GM12891 (cell line): ENCODE results near the gene ACAA2. TPM values are rescaled to one million over a fixed set of nuclear protein-coding genes. Genes with fewer than 3 reads are reported as not detected.

Source experiments
- DNase-seq: peaks from one replicate; pipeline ENCODE4 v3.0.0; 2011; ENCODE audit warnings: low spot score; ENCODE audit not compliant: insufficient read length
- FAIRE-seq: peaks from 2 replicates; lab custom pipeline; 2011; peaks lifted over from hg19 to GRCh38; lab: Jason Lieb, UNC
- PAX5 ChIP-seq: IDR thresholded peaks from 2 replicates; pipeline ENCODE4 v1.6.1; 2011; ENCODE audit warnings: low read length, moderate library complexity, mild to moderate bottlenecking; ENCODE audit not compliant: insufficient read depth, severe bottlenecking
- POLR2A ChIP-seq: IDR thresholded peaks from 2 replicates; pipeline ENCODE4 v1.6.1; 2011; ENCODE audit warnings: low read depth, low read length, control low read depth
- POLR2AphosphoS5 ChIP-seq: IDR thresholded peaks from 2 replicates; pipeline ENCODE4 v1.6.1; 2011; ENCODE audit warnings: low read depth, low read length, control low read depth
- POU2F2 ChIP-seq: IDR thresholded peaks from 2 replicates; pipeline ENCODE4 v1.6.1; 2011; ENCODE audit warnings: low read depth, mild to moderate bottlenecking, control low read depth, low read length, moderate library complexity
- SPI1 ChIP-seq: IDR thresholded peaks from 2 replicates; pipeline ENCODE4 v1.6.1; 2011; ENCODE audit warnings: low read depth, low read length, control low read depth
- TAF1 ChIP-seq: IDR thresholded peaks from 2 replicates; pipeline ENCODE4 v1.6.1; 2011; ENCODE audit warnings: low read depth, low read length, control low read depth
- polyA plus RNA-seq: library from polyadenylated mRNA; unstranded; fragments of >200 nt; gene quantifications from one replicate; pipeline ENCODE4 v1.2.1, GENCODE V29; 2012; ENCODE audit warnings: low read depth, missing spikeins, inconsistent platforms; ENCODE audit not compliant: missing spikeins

ACAA2 gene, protein sequence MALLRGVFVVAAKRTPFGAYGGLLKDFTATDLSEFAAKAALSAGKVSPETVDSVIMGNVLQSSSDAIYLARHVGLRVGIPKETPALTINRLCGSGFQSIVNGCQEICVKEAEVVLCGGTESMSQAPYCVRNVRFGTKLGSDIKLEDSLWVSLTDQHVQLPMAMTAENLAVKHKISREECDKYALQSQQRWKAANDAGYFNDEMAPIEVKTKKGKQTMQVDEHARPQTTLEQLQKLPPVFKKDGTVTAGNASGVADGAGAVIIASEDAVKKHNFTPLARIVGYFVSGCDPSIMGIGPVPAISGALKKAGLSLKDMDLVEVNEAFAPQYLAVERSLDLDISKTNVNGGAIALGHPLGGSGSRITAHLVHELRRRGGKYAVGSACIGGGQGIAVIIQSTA
- 44.3 TPM for polyA plus RNA-seq

DNA sequence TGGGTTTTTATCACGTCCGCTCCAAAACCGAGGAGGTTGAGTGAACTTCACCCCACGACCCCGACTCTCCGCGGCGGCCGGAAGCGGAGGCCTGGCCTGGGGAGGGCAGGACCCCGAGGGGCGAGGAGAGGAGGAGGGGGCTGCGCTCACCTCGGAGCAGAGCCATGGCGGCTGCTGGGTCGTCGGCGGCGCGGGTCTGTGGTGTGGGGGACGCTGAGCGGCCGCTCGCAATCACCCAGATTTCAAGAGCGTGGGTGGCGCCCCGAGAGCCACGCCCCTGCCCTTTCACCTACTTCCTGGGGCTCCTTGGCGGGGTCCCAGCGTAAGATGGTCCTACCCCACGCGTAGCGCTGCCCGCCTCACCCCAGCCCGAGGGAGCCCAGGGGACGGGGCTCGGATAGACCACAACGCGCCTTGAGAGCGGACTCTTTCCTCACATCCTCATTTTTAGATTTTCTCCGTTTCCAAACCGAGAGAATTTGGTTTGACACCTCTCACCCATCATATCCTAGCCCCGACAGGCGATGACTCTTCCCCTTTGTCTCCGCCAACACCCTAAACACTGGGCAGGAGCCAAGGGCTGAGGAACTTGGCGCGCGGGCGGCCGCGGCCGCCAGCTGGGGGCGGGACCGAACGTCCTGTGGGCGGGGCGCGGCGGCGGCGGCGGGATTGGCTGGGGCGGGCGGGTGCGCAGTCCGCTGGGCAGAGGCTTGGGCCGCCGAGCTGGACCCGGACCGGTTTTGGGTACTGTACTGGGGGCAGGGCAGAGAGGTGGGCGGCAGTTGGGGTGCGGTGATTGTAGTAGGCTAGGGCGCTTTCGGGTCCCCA lies at the start of gene ACAA2:
Gene ACAA2 (minus strand): TSS at position 215 of the 828 bp plus-strand sequence. CDS start 49 bp downstream, at position 166.
- peak; percentile 48 for TF ChIP-seq SPI1
- peak; percentile 44 for TF ChIP-seq POLR2A
- no peak for TF ChIP-seq POU2F2
- no peak for TF ChIP-seq TAF1
- TF ChIP-seq POLR2AphosphoS5, result peak; percentile 44; the same call in 1 of the 2 replicates
- no peak for TF ChIP-seq PAX5
- DNase-seq (peak; percentile 62), FAIRE-seq (peak; percentile 93)

DNA sequence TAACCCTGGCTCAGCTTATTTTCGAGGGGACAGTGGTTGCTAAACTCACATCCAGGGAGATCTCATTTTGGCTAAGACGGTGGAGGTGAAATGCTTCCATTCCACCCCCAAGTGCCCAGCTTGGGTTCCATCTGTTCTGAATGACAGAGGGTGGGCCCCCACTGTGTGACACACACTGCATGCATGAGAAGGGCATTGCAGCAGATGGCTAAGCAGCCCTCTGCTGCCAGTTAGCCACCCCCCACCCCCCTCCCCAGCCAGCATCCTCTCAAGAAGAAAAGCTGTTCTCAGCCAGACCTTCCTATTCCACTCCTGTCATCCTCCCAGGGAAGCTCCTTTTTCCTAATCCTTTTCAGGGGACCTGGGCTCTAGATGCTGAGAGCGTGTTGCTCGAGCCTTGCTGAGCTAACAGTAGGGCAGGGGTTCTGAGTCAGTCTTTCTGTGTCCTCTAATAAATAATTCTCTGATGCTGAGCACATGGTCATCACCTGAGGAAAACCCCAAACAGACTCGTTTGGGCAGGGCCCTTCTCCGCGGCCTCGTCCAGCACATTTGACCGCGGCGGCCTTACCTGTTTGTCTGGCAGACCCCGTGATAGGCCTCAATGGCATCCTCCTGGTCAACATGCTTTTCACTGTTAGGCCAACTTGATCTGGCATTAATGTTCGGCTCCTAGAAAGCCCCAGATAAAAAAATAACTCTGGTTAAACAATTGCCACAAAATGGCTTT lies 49.5 kb upstream of the ACAA2 start:
- DNase-seq (no peak), FAIRE-seq (no peak)
- TF ChIP-seq POLR2AphosphoS5, result no peak
- no peak for TF ChIP-seq SPI1
- TF ChIP-seq POLR2A, result no peak
- TF ChIP-seq TAF1, result no peak
- no peak for TF ChIP-seq POU2F2
- TF ChIP-seq PAX5, result no peak

DNA sequence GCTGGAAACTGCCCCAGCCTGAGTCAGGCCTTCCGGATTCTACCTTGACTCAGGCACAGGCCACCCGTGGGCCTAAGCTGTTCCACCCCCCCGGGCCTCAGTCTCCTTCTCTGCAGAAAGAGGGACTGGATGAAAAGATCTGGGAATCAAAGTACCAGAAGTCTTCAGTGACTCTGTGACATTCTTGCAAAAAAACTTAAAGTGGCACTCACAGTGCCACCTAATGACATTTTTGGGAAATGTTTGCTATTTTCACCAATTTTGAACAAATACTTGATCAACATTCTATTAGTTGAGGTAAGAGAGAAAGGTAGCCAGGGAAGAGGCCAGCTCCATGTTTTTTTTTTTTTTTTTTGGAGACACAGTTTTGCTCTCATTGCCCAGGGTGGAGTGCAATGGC lies 48.3 kb upstream of the ACAA2 start:
- FAIRE-seq (no peak), DNase-seq (no peak)
- TF ChIP-seq SPI1 (no peak), POLR2AphosphoS5 (no peak), POU2F2 (no peak), TAF1 (no peak), POLR2A (no peak), PAX5 (no peak)

DNA sequence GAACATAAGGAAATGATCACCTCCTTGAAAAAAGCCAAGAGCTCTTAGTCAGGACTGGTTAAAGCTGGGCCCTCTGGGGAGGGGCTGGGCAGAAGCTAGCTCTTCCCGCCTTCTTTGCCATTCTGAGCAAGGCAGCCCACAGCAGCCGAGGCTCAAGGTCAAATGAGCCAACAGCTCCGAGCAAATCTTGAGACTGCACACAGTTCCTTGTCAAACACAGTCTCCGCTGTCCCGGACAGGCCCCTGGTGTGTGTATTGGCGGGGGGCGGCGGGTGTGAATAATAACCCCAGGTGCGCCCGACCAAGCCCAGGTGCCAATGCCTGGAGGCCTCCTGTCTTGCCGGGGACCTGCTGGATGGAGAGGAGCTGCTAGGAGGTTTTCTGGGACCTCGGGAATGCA lies 46.4 kb upstream of the ACAA2 start:
- TF ChIP-seq PAX5 (no peak), POLR2AphosphoS5 (no peak), SPI1 (no peak), TAF1 (no peak), POU2F2 (no peak), POLR2A (no peak)
- FAIRE-seq, result no peak
- DNase-seq, result no peak

DNA sequence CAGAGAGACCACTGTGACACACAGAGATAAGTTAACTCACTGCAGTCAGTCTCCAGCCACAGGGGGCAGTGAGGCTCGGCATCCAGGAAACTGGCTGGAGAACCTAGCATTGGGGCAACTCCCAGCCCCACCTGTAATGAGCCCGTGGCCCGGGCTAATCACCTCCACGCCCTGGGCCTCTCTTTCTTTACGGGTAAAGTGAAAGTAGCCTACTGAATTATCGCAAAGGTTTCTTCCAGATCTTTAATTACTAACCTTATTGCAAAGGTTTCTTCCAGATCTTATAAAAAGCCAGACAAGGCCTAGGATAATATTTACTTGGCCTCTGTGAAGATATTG lies 45.7 kb upstream of the ACAA2 start:
- DNase-seq, result no peak
- no peak for TF ChIP-seq POU2F2
- no peak for TF ChIP-seq POLR2AphosphoS5
- TF ChIP-seq SPI1, result no peak
- no peak for TF ChIP-seq TAF1
- no peak for TF ChIP-seq POLR2A
- no peak for TF ChIP-seq PAX5

DNA sequence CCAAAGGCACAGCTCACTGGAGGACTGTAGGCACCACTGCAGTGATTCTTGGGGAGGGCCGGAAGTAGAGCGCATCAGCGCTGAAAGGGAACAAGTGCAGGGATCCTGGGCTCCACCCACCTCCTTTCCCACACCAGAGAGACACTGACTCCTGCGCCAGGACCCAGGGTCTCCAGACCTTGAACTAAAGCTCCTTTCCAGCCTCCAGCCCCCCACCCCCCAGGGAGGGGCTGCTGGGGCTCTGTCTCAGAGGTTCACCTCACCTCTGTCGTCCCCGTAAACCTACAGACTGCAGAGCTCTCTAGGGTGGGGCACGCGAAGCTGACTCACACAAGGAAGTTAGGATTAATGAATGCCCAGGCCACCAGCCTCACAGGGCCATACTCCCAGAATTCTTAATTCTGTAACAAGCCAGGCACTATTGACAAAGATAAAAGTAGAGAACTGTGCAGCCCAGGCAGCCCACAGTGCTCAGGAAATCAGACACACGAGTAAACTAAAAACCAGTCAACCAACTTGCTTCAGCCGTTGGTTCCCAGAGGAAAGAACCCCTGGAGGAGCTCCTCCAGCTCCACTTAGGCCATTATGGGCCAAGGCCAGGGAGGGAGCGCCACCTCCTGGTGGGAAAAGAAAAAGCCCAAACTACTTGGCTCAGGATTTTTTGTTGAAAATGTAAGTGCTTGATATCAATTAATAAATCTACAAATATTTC lies 45.1 kb upstream of the ACAA2 start:
- no peak for FAIRE-seq
- peak; percentile 56 for DNase-seq
- TF ChIP-seq POLR2AphosphoS5 (no peak), POLR2A (no peak)

More for the DNA sequence above, 45.7 kb upstream of the ACAA2 start:
- no peak for FAIRE-seq

DNA sequence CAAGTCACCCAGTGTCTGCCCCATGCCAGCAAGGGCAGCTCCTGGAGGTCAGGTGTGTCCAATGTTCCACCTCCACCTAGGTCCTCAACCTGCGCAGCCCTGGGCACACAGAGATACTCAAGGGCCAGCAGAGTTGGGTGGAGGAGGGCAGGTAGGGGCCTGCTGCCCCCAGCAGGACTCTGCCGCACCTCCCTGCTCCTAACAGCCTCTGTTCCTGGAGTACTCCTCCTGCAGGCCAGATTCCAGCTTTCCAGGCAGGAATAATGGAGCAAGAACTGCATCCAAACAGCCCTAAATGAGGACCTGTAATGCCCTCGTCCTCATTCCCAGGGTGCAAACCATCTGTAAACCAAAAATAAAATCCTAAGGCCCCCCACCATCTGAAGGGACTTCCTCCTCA lies 44.4 kb upstream of the ACAA2 start:
- FAIRE-seq (no peak), DNase-seq (no peak)
- TF ChIP-seq PAX5 (no peak), POU2F2 (no peak), POLR2AphosphoS5 (no peak), TAF1 (no peak), POLR2A (no peak), SPI1 (no peak)

DNA sequence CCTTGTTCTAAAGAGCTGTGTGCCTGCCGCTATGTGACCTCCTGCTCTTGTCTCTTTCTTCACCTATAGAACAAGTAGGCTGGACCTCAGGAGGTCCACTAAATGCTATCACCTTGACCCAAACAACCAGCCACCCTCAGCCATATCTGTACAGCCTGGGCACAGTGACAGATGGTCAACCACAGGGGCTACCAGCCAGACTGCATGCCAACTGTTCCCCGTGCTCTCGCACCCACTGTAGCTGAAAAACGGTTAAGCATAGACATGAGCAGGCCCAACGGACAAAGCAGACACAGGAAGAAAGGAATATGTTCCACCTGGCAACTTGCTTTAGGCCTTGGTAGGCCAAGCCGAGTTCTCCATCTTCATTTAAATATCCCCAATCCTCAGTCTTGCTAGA lies 43.2 kb upstream of the ACAA2 start:
- no peak for FAIRE-seq
- no peak for DNase-seq
- TF ChIP-seq PAX5 (no peak), POU2F2 (no peak), POLR2A (no peak), SPI1 (no peak), POLR2AphosphoS5 (no peak), TAF1 (no peak)
